ENCODE data around the gene C12orf42. TPM values are rescaled to one million over a fixed set of nuclear protein-coding genes. Genes with fewer than 3 reads are reported as not detected.

The C12orf42 gene
- total RNA-seq, 1 donor from 2014 or later: not detected

GRCh38 chr12:103494734-103495468 lies 867 bp downstream of the C12orf42 start:
- Histone ChIP-seq H3K27me3 (ENCODE audit: low read depth) (peaks cover 76% of the 10 kb centered on the region), H3K4me1 (peaks cover 12% of the 10 kb centered on the region), H3K4me3 (peak overlapping the region; percentile 63), H3K36me3 (no peaks in the 10 kb centered on the region), H3K9me3 (replicated peaks) (peaks cover 4% of the 10 kb centered on the region), H3K27ac (replicated peaks) (no peak overlapping the region)
- intact Hi-C loops (cut with micrococcal nuclease): no loop called here
- DNase-seq: no peak
- no peak for TF ChIP-seq CTCF (IDR thresholded peaks at IDR 0.05; ENCODE audit: borderline replicate concordance)

- Histone ChIP-seq H3K27ac (replicated peaks) (no peak overlapping the region), H3K4me3 (no peak overlapping the region), H3K9me3 (replicated peaks) (peaks cover 4% of the 10 kb centered on the region), H3K4me1 (peaks cover 12% of the 10 kb centered on the region), H3K36me3 (no peaks in the 10 kb centered on the region), H3K27me3 (ENCODE audit: low read depth) (peaks cover 81% of the 10 kb centered on the region)
- DNase-seq: no peak
- no peak for TF ChIP-seq CTCF (IDR thresholded peaks at IDR 0.05; ENCODE audit: borderline replicate concordance)
- intact Hi-C loops (cut with micrococcal nuclease): no loop called here
Measured at GRCh38 chr12:103494051-103494733, 1.6 kb downstream of the C12orf42 start.

- no peak for TF ChIP-seq CTCF (IDR thresholded peaks at IDR 0.05; ENCODE audit: borderline replicate concordance)
- no peak overlapping the region for H3K4me3 ChIP-seq
- no peaks in the 10 kb centered on the region for H3K36me3 ChIP-seq
- peaks cover 12% of the 10 kb centered on the region for H3K4me1 ChIP-seq
- no peak for DNase-seq
- peaks cover 78% of the 10 kb centered on the region for H3K27me3 ChIP-seq (ENCODE audit: low read depth)
- intact Hi-C loops (cut with micrococcal nuclease): no loop called here
- no peak overlapping the region for H3K27ac ChIP-seq (replicated peaks)
- peaks cover 2% of the 10 kb centered on the region for H3K9me3 ChIP-seq (replicated peaks)
Measured at GRCh38 chr12:103493199-103493598, 2.6 kb downstream of the C12orf42 start.

GRCh38 chr12:103482365-103482764 lies 13.4 kb downstream of the C12orf42 start:
- Histone ChIP-seq H3K9me3 (replicated peaks) (peaks cover 86% of the 10 kb centered on the region), H3K27ac (replicated peaks) (no peak overlapping the region), H3K4me1 (no peaks in the 10 kb centered on the region), H3K36me3 (no peaks in the 10 kb centered on the region), H3K4me3 (no peak overlapping the region), H3K27me3 (ENCODE audit: low read depth) (no peaks in the 10 kb centered on the region)
- intact Hi-C loops (cut with micrococcal nuclease): no loop called here
- no peak for DNase-seq
- no peak for TF ChIP-seq CTCF (IDR thresholded peaks at IDR 0.05; ENCODE audit: borderline replicate concordance)

GRCh38 chr12:103475073-103475472 lies 20.7 kb downstream of the C12orf42 start:
- intact Hi-C loops (cut with micrococcal nuclease): no loop called here
- H3K36me3 ChIP-seq: no peaks in the 10 kb centered on the region
- no peak for TF ChIP-seq CTCF (IDR thresholded peaks at IDR 0.05; ENCODE audit: borderline replicate concordance)
- H3K27me3 ChIP-seq (ENCODE audit: low read depth): no peaks in the 10 kb centered on the region
- H3K9me3 ChIP-seq (replicated peaks): peaks cover 37% of the 10 kb centered on the region
- no peak overlapping the region for H3K4me3 ChIP-seq
- no peaks in the 10 kb centered on the region for H3K4me1 ChIP-seq
- H3K27ac ChIP-seq (replicated peaks): no peak overlapping the region
- no peak for DNase-seq
